GM12878 (cell line): Measurements from ENCODE around the gene USP46. TPM values are rescaled to one million over a fixed set of nuclear protein-coding genes. Genes with fewer than 3 reads are reported as not detected.

Experiments used
- ATAC-seq: fragments of 200-7000 bp; cut with Tn5 transposase; 3 replicates; pipeline ENCODE4 v1.9.1; 2020; ENCODE audit warnings: mild to moderate bottlenecking, moderate library complexity
- BruUV-seq: library from RNA; stranded (reverse); fragments of 400-500 nt; replicated peaks from 2 replicates; lab custom pipeline; 2021; lab: Mats Ljungman, UMichigan
- CTCF ChIA-PET: fragments of 300-600 bp; sonication (Branson Sonifier 250); formaldehyde crosslinking; extraction: SDS; loops from one replicate; lab custom pipeline; 2021; ENCODE audit warnings: inconsistent platforms; lab: Yijun Ruan, JAX
- POLR2A ChIA-PET: fragments of 350-600 bp; formaldehyde crosslinking; extraction: SDS; loops from one replicate; lab custom pipeline; 2021; ENCODE audit warnings: inconsistent platforms; lab: Charles Lee
- RAD21 ChIA-PET: fragments of 300-600 bp; sonication (Branson Sonifier 250); formaldehyde crosslinking; loops from one replicate; lab custom pipeline; 2023; ENCODE audit warnings: antibody characterized with exemption; ENCODE audit not compliant: unreplicated experiment; lab: Charles Lee
- SMC1A ChIA-PET: fragments of 300-600 bp; sonication (Branson Sonifier 250); formaldehyde crosslinking; loops from one replicate; lab custom pipeline; 2023; ENCODE audit not compliant: unreplicated experiment, uncharacterized antibody; lab: Charles Lee
- DNase-seq: peaks from one replicate; pipeline ENCODE4 v3.0.0-alpha.2; 2011; ENCODE audit warnings: low read depth, low spot score
- FAIRE-seq: peaks from 3 replicates; lab custom pipeline; 2011; peaks lifted over from hg19 to GRCh38; lab: Jason Lieb, UNC
- H2AFZ ChIP-seq: 2 replicates; pipeline ENCODE4 v1.6.0; 2011; ENCODE audit warnings: low read depth, low read length, control low read depth; ENCODE audit not compliant: control insufficient read depth
- H3K27ac ChIP-seq: 2 replicates; pipeline ENCODE4 v1.5.1; 2011; ENCODE audit warnings: control low read depth; ENCODE audit not compliant: control insufficient read depth, insufficient read depth
- H3K27me3 ChIP-seq, 2 experiments: replicated peaks in 1 of 2; 2 replicates each; pipeline versions ENCODE4 v1.6.0 to v1.6.1; 2011; ENCODE audit warnings: low read length in 1 of 2; ENCODE audit not compliant: control insufficient read depth in 2 of 2, insufficient read depth in 2 of 2
- H3K36me3 ChIP-seq, 2 experiments: 2 replicates each; pipeline ENCODE4 v1.5.1; 2011; ENCODE audit warnings: low read length in 1 of 2; ENCODE audit not compliant: control insufficient read depth in 2 of 2, insufficient read depth in 2 of 2
- H3K4me1 ChIP-seq: 2 replicates; pipeline ENCODE4 v1.6.1; 2011; ENCODE audit warnings: mild to moderate bottlenecking, low read length, moderate library complexity, mixed read lengths; ENCODE audit not compliant: control insufficient read depth, insufficient read depth
- H3K4me2 ChIP-seq: 2 replicates; pipeline ENCODE4 v1.6.0; 2011; ENCODE audit warnings: control low read depth; ENCODE audit not compliant: control insufficient read depth, insufficient read depth
- H3K4me3 ChIP-seq: fragments of 200-600 bp; sonication (generic); 2 replicates; pipeline ENCODE4 v1.5.1; 2016
- H3K79me2 ChIP-seq: 2 replicates; pipeline ENCODE4 v1.6.0; 2011; ENCODE audit warnings: low read length; ENCODE audit not compliant: control insufficient read depth, insufficient read depth
- H3K9ac ChIP-seq: 2 replicates; pipeline ENCODE4 v1.8.0; 2011; ENCODE audit warnings: low read length, control low read depth, mixed read lengths; ENCODE audit not compliant: control insufficient read depth, insufficient read depth
- H3K9me3 ChIP-seq: replicated peaks from 3 replicates; pipeline ENCODE4 v1.5.1; 2011; ENCODE audit warnings: mild to moderate bottlenecking, low read length; ENCODE audit not compliant: control insufficient read depth, insufficient read depth
- H4K20me1 ChIP-seq: 2 replicates; pipeline ENCODE4 v1.6.0; 2011; ENCODE audit not compliant: control insufficient read depth, insufficient read depth
- CREB1 ChIP-seq: IDR thresholded peaks from 2 replicates; pipeline ENCODE4 v1.6.1; 2012; ENCODE audit warnings: low read depth, mild to moderate bottlenecking, inconsistent platforms
- CREM ChIP-seq: IDR thresholded peaks from 2 replicates; pipeline ENCODE4 v1.6.1; 2014; ENCODE audit warnings: antibody characterized with exemption, low read depth
- GATAD2B ChIP-seq: fragments of 450-650 bp; conservative IDR thresholded peaks from 2 replicates; pipeline ENCODE4 v1.6.1; 2017; ENCODE audit warnings: low read depth, mild to moderate bottlenecking, moderate library complexity
- KAT2A ChIP-seq: conservative IDR thresholded peaks from 2 replicates; pipeline ENCODE4 v1.6.1; 2011; ENCODE audit warnings: low read depth, low read length; ENCODE audit not compliant: control insufficient read depth
- NFYA ChIP-seq: IDR thresholded peaks from 2 replicates; pipeline ENCODE4 v1.6.1; 2011; ENCODE audit warnings: low read depth, mild to moderate bottlenecking, low read length, improper control_type of control experiment, borderline replicate concordance
- NR2C1 ChIP-seq: fragments of 450-650 bp; IDR thresholded peaks from 2 replicates; pipeline ENCODE4 v1.6.1; 2017; ENCODE audit warnings: antibody characterized with exemption, mild to moderate bottlenecking, moderate library complexity
- NRF1 ChIP-seq: conservative IDR thresholded peaks from 2 replicates; pipeline ENCODE4 v1.6.1; 2011; ENCODE audit warnings: mild to moderate bottlenecking, low read depth, low read length, improper control_type of control experiment
- STAT1 ChIP-seq: fragments of 450-650 bp; conservative IDR thresholded peaks from 2 replicates; pipeline ENCODE4 v1.6.1; 2014; ENCODE audit warnings: antibody characterized with exemption, mild to moderate bottlenecking
- STAT3 ChIP-seq: IDR thresholded peaks from 2 replicates; pipeline ENCODE4 v1.6.1; 2011; ENCODE audit warnings: low read depth, low read length, improper control_type of control experiment
- YBX1 ChIP-seq: fragments of 450-650 bp; IDR thresholded peaks from 2 replicates; pipeline ENCODE4 v1.6.1; 2016; ENCODE audit warnings: antibody characterized with exemption
- WGBS: methylation state at CpG from one replicate; pipeline ENCODE4 v1.1.6; 2016; ENCODE audit warnings: low lambda C conversion rate; ENCODE audit not compliant: insufficient replicate concordance, insufficient coverage; ENCODE audit errors: missing lambda C conversion rate; 5-methylcytosine and 5-hydroxymethylcytosine counted together
- in situ Hi-C: fragments of 300-500 bp; cut with MboI; formaldehyde crosslinking; loops from 9 replicates; pipeline ENCODE4 v1.14.3; 2018; ENCODE audit warnings: mixed read lengths
- intact Hi-C: fragments of 100-400 bp; cut with micrococcal nuclease; formaldehyde crosslinking; loops from one replicate; pipeline ENCODE4 v1.14.2; 2022; ENCODE audit not compliant: unreplicated experiment
- polyA plus RNA-seq, 11 experiments: library from polyadenylated mRNA; depleted of rRNA in 4 of 11; unstranded in 6 of 11; stranded (reverse) in 5 of 11; fragments of >200 nt; fragmentation: Nextera tagmentation in 4 of 11; fragmentation: Illumina TruSeq in 1 of 11; extraction: Ambion mirVana in 4 of 11; extraction: Trizol in 1 of 11; gene quantifications; 1 replicate in 1 of 11; 2 replicates in 10 of 11; pipeline versions ENCODE4 v1.2.1 to v1.2.3, GENCODE V29; 2011 to 2016; ENCODE audit warnings: inconsistent platforms in 2 of 11, missing spikeins in 2 of 11, low read depth in 1 of 11
- total RNA-seq, 4 experiments: library from RNA; depleted of rRNA in 3 of 4; stranded (reverse); fragments of >200 nt in 3 of 4; fragmentation: Illumina TruSeq in 1 of 4; extraction: Trizol in 1 of 4; gene quantifications; 2 replicates each; pipeline versions ENCODE4 v1.2.1 to v1.2.3, GENCODE V29; 2013 to 2021
- TF ChIP-seq, protein P1 (sequence below): IDR thresholded peaks from 2 replicates; pipeline ENCODE4 v1.6.1; 2011; ENCODE audit warnings: borderline replicate concordance, low read depth, mild to moderate bottlenecking, moderate library complexity, low read length; ENCODE audit not compliant: insufficient read depth, poor library complexity, severe bottlenecking

The USP46 gene
- total and polyA plus RNA-seq, 10 of the 15 experiments (the other 5 are each of a cell fraction or from before 2014, with no cell fraction given) = 5.3 to 20.1 (median 12.0) TPM

DNA sequence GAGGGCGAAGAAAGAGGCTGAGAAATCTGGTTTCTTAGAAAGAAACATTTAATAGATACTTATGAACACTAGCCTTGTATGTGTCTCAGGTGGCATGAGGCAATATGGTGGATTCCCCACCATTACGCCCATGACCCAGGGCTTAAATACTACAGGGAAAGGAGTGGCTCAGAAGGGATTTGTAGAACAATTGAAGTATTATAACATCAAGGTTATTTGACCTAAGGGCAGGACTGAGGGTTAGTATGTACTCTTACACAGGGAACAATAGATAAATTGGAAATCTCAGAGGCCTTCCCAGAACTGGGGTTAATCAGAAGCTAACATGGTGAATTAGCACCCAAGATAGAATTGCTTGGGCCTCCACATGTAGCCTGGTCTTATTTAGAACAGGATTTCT is 11.0 kb upstream of the USP46 start:
- no peak overlapping the region for H3K27ac ChIP-seq
- FAIRE-seq = no peak
- ChIA-PET POLR2A (no interaction called here), CTCF (interaction anchor here (1.4 kb wide), 1 partner anchor 123 kb away, joined by 3 read pairs; no protein-coding TSS in a partner anchor)
- no peak overlapping the region for H3K4me2 ChIP-seq
- no peak for TF ChIP-seq KAT2A
- no peak for TF ChIP-seq STAT1
- TF ChIP-seq CREM = no peak
- no peak for TF ChIP-seq STAT3
- no peak for TF ChIP-seq NRF1
- no peak for TF ChIP-seq NR2C1
- TF ChIP-seq, protein P1, sequence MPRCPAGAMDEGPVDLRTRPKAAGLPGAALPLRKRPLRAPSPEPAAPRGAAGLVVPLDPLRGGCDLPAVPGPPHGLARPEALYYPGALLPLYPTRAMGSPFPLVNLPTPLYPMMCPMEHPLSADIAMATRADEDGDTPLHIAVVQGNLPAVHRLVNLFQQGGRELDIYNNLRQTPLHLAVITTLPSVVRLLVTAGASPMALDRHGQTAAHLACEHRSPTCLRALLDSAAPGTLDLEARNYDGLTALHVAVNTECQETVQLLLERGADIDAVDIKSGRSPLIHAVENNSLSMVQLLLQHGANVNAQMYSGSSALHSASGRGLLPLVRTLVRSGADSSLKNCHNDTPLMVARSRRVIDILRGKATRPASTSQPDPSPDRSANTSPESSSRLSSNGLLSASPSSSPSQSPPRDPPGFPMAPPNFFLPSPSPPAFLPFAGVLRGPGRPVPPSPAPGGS = no peak
- no peak for TF ChIP-seq CREB1
- TF ChIP-seq YBX1 = no peak
- no peak for TF ChIP-seq NFYA
- TF ChIP-seq GATAD2B = no peak
- TF ChIP-seq, all 136 proteins: peak for 0
- Histone ChIP-seq H3K79me2 (no peaks in the 10 kb centered on the region), H3K4me3 (no peak overlapping the region), H3K9ac (no peak overlapping the region), H2AFZ (no peak overlapping the region), H3K4me1 (no peaks in the 10 kb centered on the region), H3K9me3 (no peaks in the 10 kb centered on the region), H3K36me3 (no peaks in the 10 kb centered on the region), H4K20me1 (no peaks in the 10 kb centered on the region), H3K27me3 (no peaks in the 10 kb centered on the region)
- ATAC-seq (no peak), DNase-seq (no peak)
- RAD21 ChIA-PET = interaction anchor here (0.9 kb wide), 1 partner anchor 1564 kb away, joined by 3 read pairs; no protein-coding TSS in a partner anchor
- intact Hi-C loops = no loop called here
- in situ Hi-C loops = no loop called here
- SMC1A ChIA-PET = interaction anchor here (1.2 to 1.8 kb wide), 2 partner anchors 42 to 124 kb away, joined by 3 to 10 read pairs; no protein-coding TSS in a partner anchor
- WGBS = 81% methylated on average over 2 of the region's 2 CpGs
- no TSS peak for BruUV-seq
